ENCODE data around the gene HAS3.

Gene HAS3

GRCh38 chr16:69131839-69132423 lies 26.5 kb downstream of the HAS3 start (continued):
- TF ChIP-seq ZNF645 (tag by site-specific recombination; IDR thresholded peaks at IDR 0.05): no peak
- TF ChIP-seq ZBTB8A (tag by site-specific recombination; IDR thresholded peaks at IDR 0.05): peak; percentile 77
- peak; percentile 92 for TF ChIP-seq KLF1 (tag by site-specific recombination; IDR thresholded peaks at IDR 0.05)
- no peak for TF ChIP-seq ZNF521 (tag by site-specific recombination; IDR thresholded peaks at IDR 0.05)
- no peak for TF ChIP-seq TCF7L2 (IDR thresholded peaks at IDR 0.05; ENCODE audit: borderline replicate concordance, low read depth, low read length)
- peak; percentile 40; the same call in 1 of the 2 replicates for TF ChIP-seq ZEB2 (tag by site-specific recombination; IDR thresholded peaks at IDR 0.05)
- 0 out of 2 replicates have a peak, but pooled peaks have one; percentile 45 for TF ChIP-seq ZNF610 (tag by site-specific recombination; IDR thresholded peaks at IDR 0.05; ENCODE audit: borderline replicate concordance)
- TF ChIP-seq PRDM2 (tag by site-specific recombination; IDR thresholded peaks at IDR 0.05; ENCODE audit: borderline replicate concordance): peak; percentile 87; the same call in 1 of the 2 replicates
- peak; percentile 72 for TF ChIP-seq ZBTB10 (tag by site-specific recombination; IDR thresholded peaks at IDR 0.05)
- no peak for TF ChIP-seq MEIS1 (CRISPR knock-in tag; IDR thresholded peaks at IDR 0.05; ENCODE audit: borderline replicate concordance)
- TF ChIP-seq ZNF292 (tag by site-specific recombination; IDR thresholded peaks at IDR 0.05; ENCODE audit: borderline replicate concordance, low read depth): no peak
- peak; percentile 89 for TF ChIP-seq ZXDB (tag by site-specific recombination; IDR thresholded peaks at IDR 0.05)
- peak; percentile 74 for TF ChIP-seq SP2 (tag by site-specific recombination; IDR thresholded peaks at IDR 0.05)
- TF ChIP-seq ZSCAN18 (tag by site-specific recombination; IDR thresholded peaks at IDR 0.05): no peak
- TF ChIP-seq REPIN1 (tag by site-specific recombination; IDR thresholded peaks at IDR 0.05; ENCODE audit: low read depth): peak; percentile 72; the same call in 1 of the 2 replicates
- TF ChIP-seq CTCF (tag by site-specific recombination; IDR thresholded peaks at IDR 0.05): peak; percentile 13; the same call in 1 of the 2 replicates
- no peak for TF ChIP-seq ZNF423 (tag by site-specific recombination; IDR thresholded peaks at IDR 0.05)
- peak; percentile 60; the same call in 1 of the 2 replicates for TF ChIP-seq ZBTB48 (tag by site-specific recombination; IDR thresholded peaks at IDR 0.05)
- peak; percentile 52; the same call in 1 of the 2 replicates for TF ChIP-seq PATZ1 (tag by site-specific recombination; IDR thresholded peaks at IDR 0.05)
- TF ChIP-seq ELK4 (IDR thresholded peaks at IDR 0.05; ENCODE audit: borderline replicate concordance, low read depth, low read length): no peak
